ENCODE data around the gene VAV2. TPM values are rescaled to one million over a fixed set of nuclear protein-coding genes. Genes with fewer than 3 reads are reported as not detected.

VAV2 gene
- total RNA-seq, 1 experiment from 2014 or later, result 9.7 TPM

DNA sequence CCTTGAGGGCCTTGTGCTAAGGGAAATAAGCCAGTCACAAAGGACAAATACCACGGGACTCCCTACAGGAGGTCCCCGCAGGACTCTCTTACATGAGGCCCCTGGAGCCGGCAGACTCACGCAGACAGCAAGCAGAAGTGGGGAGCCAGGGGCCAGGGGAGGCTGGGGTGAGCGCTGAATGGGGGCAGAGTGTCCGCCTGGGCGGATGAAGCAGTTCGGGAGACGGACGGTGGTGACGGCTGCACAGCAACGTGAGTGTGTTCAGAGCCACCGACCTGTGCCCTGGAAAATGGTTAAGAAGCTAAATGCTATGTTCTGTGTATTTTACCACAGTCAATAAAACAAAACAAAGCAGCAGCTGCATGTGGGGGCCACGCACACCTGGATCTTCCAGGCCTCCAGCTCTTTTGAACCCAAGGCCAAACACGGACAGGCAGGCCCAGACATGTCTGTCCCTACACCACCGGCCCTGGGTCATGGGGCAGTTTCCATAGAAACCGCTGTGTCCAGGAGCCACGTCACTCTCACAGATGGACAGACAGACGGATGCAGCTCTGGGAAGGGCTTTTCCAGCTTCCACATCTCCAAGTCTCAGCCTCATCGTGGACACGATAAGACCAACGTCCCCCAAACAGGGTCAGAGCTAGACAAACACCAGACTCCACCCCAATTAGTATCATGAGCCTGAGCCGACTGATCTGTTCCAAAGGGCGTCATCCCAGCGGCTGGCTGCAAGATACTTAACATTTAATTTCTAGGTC lies 103.9 kb downstream of the VAV2 start:
- no TSS peak for BruUV-seq (replicated peaks)
- H3K27ac ChIP-seq (ENCODE audit: low read length), result no peak overlapping the region
- POLR2A ChIA-PET (ENCODE audit: unreplicated experiment), result no interaction called here
- H3K4me1 ChIP-seq (ENCODE audit: insufficient read depth, low read length), result peaks cover 11% of the 10 kb centered on the region; the same call in 1 of the 2 replicates
- DNase-seq (no peak), ATAC-seq (no peak)
- H3K79me2 ChIP-seq (ENCODE audit: low read length), result no peaks in the 10 kb centered on the region
- H3K4me2 ChIP-seq (ENCODE audit: low read length), result no peak overlapping the region
- H3K9ac ChIP-seq (ENCODE audit: low read length), result no peak overlapping the region
- no peaks in the 10 kb centered on the region for H4K20me1 ChIP-seq (ENCODE audit: low read length)
- no peaks in the 10 kb centered on the region for H3K9me3 ChIP-seq (ENCODE audit: low read length)
- H3K36me3 ChIP-seq (ENCODE audit: low read depth, low read length), result no peaks in the 10 kb centered on the region
- TF ChIP-seq, protein P1, sequence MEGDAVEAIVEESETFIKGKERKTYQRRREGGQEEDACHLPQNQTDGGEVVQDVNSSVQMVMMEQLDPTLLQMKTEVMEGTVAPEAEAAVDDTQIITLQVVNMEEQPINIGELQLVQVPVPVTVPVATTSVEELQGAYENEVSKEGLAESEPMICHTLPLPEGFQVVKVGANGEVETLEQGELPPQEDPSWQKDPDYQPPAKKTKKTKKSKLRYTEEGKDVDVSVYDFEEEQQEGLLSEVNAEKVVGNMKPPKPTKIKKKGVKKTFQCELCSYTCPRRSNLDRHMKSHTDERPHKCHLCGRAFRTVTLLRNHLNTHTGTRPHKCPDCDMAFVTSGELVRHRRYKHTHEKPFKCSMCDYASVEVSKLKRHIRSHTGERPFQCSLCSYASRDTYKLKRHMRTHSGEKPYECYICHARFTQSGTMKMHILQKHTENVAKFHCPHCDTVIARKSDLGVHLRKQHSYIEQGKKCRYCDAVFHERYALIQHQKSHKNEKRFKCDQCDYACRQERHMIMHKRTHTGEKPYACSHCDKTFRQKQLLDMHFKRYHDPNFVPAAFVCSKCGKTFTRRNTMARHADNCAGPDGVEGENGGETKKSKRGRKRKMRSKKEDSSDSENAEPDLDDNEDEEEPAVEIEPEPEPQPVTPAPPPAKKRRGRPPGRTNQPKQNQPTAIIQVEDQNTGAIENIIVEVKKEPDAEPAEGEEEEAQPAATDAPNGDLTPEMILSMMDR (conservative IDR thresholded peaks at IDR 0.05; ENCODE audit: low read depth, low read length), result no peak
- TF ChIP-seq EZH2phosphoT487 (IDR thresholded peaks at IDR 0.05; ENCODE audit: borderline replicate concordance, low read length), result no peak
- TF ChIP-seq EZH2 (IDR thresholded peaks at IDR 0.05; ENCODE audit: low read length, unreplicated experiment), result no peak
- H3F3A ChIP-seq (ENCODE audit: low read length, unreplicated experiment), result no peaks in the 10 kb centered on the region
- CTCF ChIA-PET, result no interaction called here
- H3K27me3 ChIP-seq (ENCODE audit: low read length), result no peaks in the 10 kb centered on the region
- intact Hi-C loops (cut with micrococcal nuclease), result no loop called here
- no peak overlapping the region for H2AFZ ChIP-seq (ENCODE audit: low read length)
- H3K9me2 ChIP-seq (replicated peaks; ENCODE audit: low read length), result no peaks in the 10 kb centered on the region
- H3K4me3 ChIP-seq (ENCODE audit: low read length), result no peak overlapping the region

DNA sequence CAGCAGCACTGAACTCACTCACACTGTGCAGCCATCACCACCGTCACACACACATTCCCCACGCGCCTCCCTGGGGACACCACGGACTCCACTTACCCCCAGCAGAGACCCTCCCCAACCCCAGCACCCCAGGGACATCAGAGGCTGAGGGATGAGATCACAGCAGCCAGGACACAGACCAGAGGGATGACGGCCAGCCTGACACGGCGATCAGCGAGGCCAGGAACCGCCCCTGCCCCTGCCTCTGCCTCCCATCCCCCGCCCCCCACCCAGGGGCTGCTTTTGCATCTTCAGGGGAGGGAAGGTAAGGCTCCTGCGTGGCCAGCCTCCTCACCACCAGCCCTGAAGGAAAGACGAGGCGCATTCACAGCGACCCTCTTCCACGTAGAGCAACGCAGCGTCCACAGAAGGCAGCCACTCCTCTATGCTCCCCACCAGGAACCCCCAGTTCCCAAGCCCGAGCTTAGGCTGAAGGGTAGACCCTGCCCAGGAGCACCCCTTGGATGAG lies 104.5 kb downstream of the VAV2 start:
- ChIA-PET CTCF (no interaction called here), POLR2A (ENCODE audit: unreplicated experiment) (no interaction called here)
- Histone ChIP-seq H4K20me1 (ENCODE audit: low read length) (no peaks in the 10 kb centered on the region), H3K9ac (ENCODE audit: low read length) (no peak overlapping the region), H3K27ac (ENCODE audit: low read length) (no peak overlapping the region), H3K36me3 (ENCODE audit: low read depth, low read length) (no peaks in the 10 kb centered on the region), H3K4me1 (ENCODE audit: insufficient read depth, low read length) (peaks cover 11% of the 10 kb centered on the region; the same call in 1 of the 2 replicates), H3K4me3 (ENCODE audit: low read length) (no peak overlapping the region), H3K9me2 (replicated peaks; ENCODE audit: low read length) (no peaks in the 10 kb centered on the region), H3K27me3 (ENCODE audit: low read length) (no peaks in the 10 kb centered on the region), H3F3A (ENCODE audit: low read length, unreplicated experiment) (no peaks in the 10 kb centered on the region), H2AFZ (ENCODE audit: low read length) (no peak overlapping the region), H3K4me2 (ENCODE audit: low read length) (no peak overlapping the region), H3K9me3 (ENCODE audit: low read length) (no peaks in the 10 kb centered on the region), H3K79me2 (ENCODE audit: low read length) (no peaks in the 10 kb centered on the region)
- ATAC-seq, result no peak
- TF ChIP-seq, protein P1 (conservative IDR thresholded peaks at IDR 0.05; ENCODE audit: low read depth, low read length), result no peak
- TF ChIP-seq EZH2phosphoT487 (IDR thresholded peaks at IDR 0.05; ENCODE audit: borderline replicate concordance, low read length) (no peak), EZH2 (IDR thresholded peaks at IDR 0.05; ENCODE audit: low read length, unreplicated experiment) (no peak)
- BruUV-seq (replicated peaks), result no TSS peak
- no peak for DNase-seq
- intact Hi-C loops (cut with micrococcal nuclease), result no loop called here
